Measurements from ENCODE around the gene TBX15.

DNA sequence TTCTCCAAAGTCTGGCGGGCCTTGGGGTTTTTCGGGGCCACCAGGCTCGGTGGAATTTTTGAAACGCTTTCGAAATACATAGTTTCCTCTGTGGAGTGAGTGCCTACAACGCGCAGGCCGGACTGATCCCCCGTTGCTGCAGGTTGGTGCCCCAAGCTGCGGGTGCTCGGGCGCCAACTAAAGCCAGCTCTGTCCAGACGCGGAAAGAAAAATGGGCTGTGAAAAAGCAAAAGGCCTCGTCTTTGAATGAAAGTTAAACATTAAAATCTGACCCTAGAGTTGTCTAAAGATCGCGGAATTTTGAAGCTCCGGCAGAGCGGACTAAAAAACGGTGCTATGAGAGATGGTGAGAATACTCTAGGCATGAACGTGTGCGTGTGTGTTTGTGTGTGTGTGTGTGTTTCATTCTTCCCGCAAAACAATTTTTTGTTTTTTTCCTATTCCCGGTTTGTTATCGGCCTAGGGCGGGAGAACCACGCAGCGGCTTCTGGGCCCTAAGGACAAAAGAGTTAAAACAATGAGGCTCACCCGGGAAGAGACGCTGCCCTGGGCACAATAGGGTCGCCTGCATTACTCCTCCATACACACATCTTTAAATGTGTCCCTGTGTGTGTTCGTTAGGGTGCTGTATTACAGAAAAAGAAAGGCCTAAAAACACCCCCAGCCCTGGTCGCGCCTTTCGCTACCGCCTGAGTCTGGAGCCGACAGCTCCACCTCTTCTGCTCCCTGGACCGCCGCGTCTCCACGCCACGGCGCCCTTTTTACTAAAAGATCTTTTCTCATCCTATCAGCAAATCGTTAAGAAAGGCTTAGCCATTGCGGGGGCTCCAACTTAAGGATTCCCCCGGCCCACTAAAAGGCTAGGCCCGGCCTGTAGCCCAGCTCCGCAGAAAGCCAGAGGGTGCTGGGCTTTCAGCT, 3.2 kb downstream of the TBX15 start:
- TF ChIP-seq ZNF565 (CRISPR knock-in tag; conservative IDR thresholded peaks at IDR 0.05; ENCODE audit: low read depth) (no peak), SNAI2 (CRISPR knock-in tag; IDR thresholded peaks at IDR 0.05) (no peak), ZFP3 (CRISPR knock-in tag; IDR thresholded peaks at IDR 0.05) (no peak), RARB (CRISPR knock-in tag; IDR thresholded peaks at IDR 0.05) (no peak), CSDC2 (CRISPR knock-in tag; IDR thresholded peaks at IDR 0.05) (no peak), ZFP30 (CRISPR knock-in tag; IDR thresholded peaks at IDR 0.05) (no peak), TCF4 (CRISPR knock-in tag; IDR thresholded peaks at IDR 0.05; ENCODE audit: borderline replicate concordance) (no peak)
